RWPE1 (cell line): Measurements from ENCODE around the gene MPDZ.
A peak's percentile ranks its signal among the peaks of the same experiment; 100 is the strongest.

ENCODE experiments used
- CTCF ChIA-PET: fragments of 350-600 bp; sonication (Branson Sonifier 250); formaldehyde crosslinking; extraction: SDS; loops from one replicate; lab custom pipeline; 2021; lab: Yijun Ruan, JAX
- POLR2A ChIA-PET: fragments of 400-600 bp; formaldehyde crosslinking; extraction: SDS; loops from one replicate; lab custom pipeline; 2020; ENCODE audit warnings: antibody characterized with exemption; ENCODE audit not compliant: low non-redundant PET; lab: Yijun Ruan, JAX
- DNase-seq: peaks from one replicate; pipeline ENCODE4 v3.0.0; 2012; ENCODE audit warnings: low spot score
- H3K27ac ChIP-seq: fragments of 450-650 bp; 2 replicates; pipeline ENCODE4 v1.5.1; 2017
- CTCF ChIP-seq: fragments of 450-650 bp; conservative IDR thresholded peaks from 2 replicates; pipeline ENCODE4 v1.5.1; 2017; ENCODE audit warnings: low read depth, mild to moderate bottlenecking

The MPDZ gene

GRCh38 chr9:13278368-13279246 is 885 bp downstream of the MPDZ start:
- H3K27ac ChIP-seq, result peak overlapping the region; percentile 16; the same call in 1 of the 2 replicates
- DNase-seq, result peak; percentile 22
- POLR2A ChIA-PET, result no interaction called here
- CTCF ChIA-PET, result no interaction called here
- TF ChIP-seq CTCF, result no peak

GRCh38 chr9:13278023-13278367 is 1.5 kb downstream of the MPDZ start:
- POLR2A ChIA-PET, result no interaction called here
- TF ChIP-seq CTCF, result no peak
- CTCF ChIA-PET, result no interaction called here

GRCh38 chr9:13274886-13275641 is 4.4 kb downstream of the MPDZ start:
- ChIA-PET CTCF (interaction anchor here (0.7 kb wide), 1 partner anchor 303 kb away, joined by 5 read pairs; no protein-coding TSS in a partner anchor), POLR2A (no interaction called here)
- no peak overlapping the region for H3K27ac ChIP-seq
- no peak for TF ChIP-seq CTCF
- no peak for DNase-seq

More at GRCh38 chr9:13278023-13278367, 1.5 kb downstream of the MPDZ start:
- no peak for DNase-seq
- peak overlapping the region; percentile 16; the same call in 1 of the 2 replicates for H3K27ac ChIP-seq

GRCh38 chr9:13270734-13271133 is 8.8 kb downstream of the MPDZ start:
- no peak for DNase-seq
- ChIA-PET CTCF (no interaction called here), POLR2A (no interaction called here)
- no peak overlapping the region for H3K27ac ChIP-seq
- TF ChIP-seq CTCF, result no peak

GRCh38 chr9:13269589-13270452 is 9.7 kb downstream of the MPDZ start:
- no peak for DNase-seq
- ChIA-PET CTCF (no interaction called here), POLR2A (no interaction called here)
- no peak overlapping the region for H3K27ac ChIP-seq
- no peak for TF ChIP-seq CTCF

GRCh38 chr9:13268469-13268868 is 11.0 kb downstream of the MPDZ start:
- no peak overlapping the region for H3K27ac ChIP-seq
- CTCF ChIA-PET, result no interaction called here

More at GRCh38 chr9:13268469-13268868, 11.0 kb downstream of the MPDZ start:
- peak; percentile 53 for DNase-seq
- no peak for TF ChIP-seq CTCF
- POLR2A ChIA-PET, result no interaction called here
